GM12878 (cell line): ENCODE results near the gene SRBD1. TPM values are rescaled to one million over a fixed set of nuclear protein-coding genes. Genes with fewer than 3 reads are reported as not detected.

Experiments used
- ATAC-seq: fragments of 200-7000 bp; cut with Tn5 transposase; 3 replicates; pipeline ENCODE4 v1.9.1; 2020; ENCODE audit warnings: mild to moderate bottlenecking, moderate library complexity
- BruUV-seq: library from RNA; stranded (reverse); fragments of 400-500 nt; replicated peaks from 2 replicates; lab custom pipeline; 2021; lab: Mats Ljungman, UMichigan
- CTCF ChIA-PET: fragments of 300-600 bp; sonication (Branson Sonifier 250); formaldehyde crosslinking; extraction: SDS; loops from one replicate; lab custom pipeline; 2021; ENCODE audit warnings: inconsistent platforms; lab: Yijun Ruan, JAX
- POLR2A ChIA-PET: fragments of 350-600 bp; formaldehyde crosslinking; extraction: SDS; loops from one replicate; lab custom pipeline; 2021; ENCODE audit warnings: inconsistent platforms; lab: Charles Lee
- RAD21 ChIA-PET: fragments of 300-600 bp; sonication (Branson Sonifier 250); formaldehyde crosslinking; loops from one replicate; lab custom pipeline; 2023; ENCODE audit warnings: antibody characterized with exemption; ENCODE audit not compliant: unreplicated experiment; lab: Charles Lee
- SMC1A ChIA-PET: fragments of 300-600 bp; sonication (Branson Sonifier 250); formaldehyde crosslinking; loops from one replicate; lab custom pipeline; 2023; ENCODE audit not compliant: unreplicated experiment, uncharacterized antibody; lab: Charles Lee
- DNase-seq: peaks from one replicate; pipeline ENCODE4 v3.0.0-alpha.2; 2011; ENCODE audit warnings: low read depth, low spot score
- FAIRE-seq: peaks from 3 replicates; lab custom pipeline; 2011; peaks lifted over from hg19 to GRCh38; lab: Jason Lieb, UNC
- H2AFZ ChIP-seq: 2 replicates; pipeline ENCODE4 v1.6.0; 2011; ENCODE audit warnings: low read depth, low read length, control low read depth; ENCODE audit not compliant: control insufficient read depth
- H3K27ac ChIP-seq: 2 replicates; pipeline ENCODE4 v1.5.1; 2011; ENCODE audit warnings: control low read depth; ENCODE audit not compliant: control insufficient read depth, insufficient read depth
- H3K27me3 ChIP-seq, 2 experiments: replicated peaks in 1 of 2; 2 replicates each; pipeline versions ENCODE4 v1.6.0 to v1.6.1; 2011; ENCODE audit warnings: low read length in 1 of 2; ENCODE audit not compliant: control insufficient read depth in 2 of 2, insufficient read depth in 2 of 2
- H3K36me3 ChIP-seq, 2 experiments: 2 replicates each; pipeline ENCODE4 v1.5.1; 2011; ENCODE audit warnings: low read length in 1 of 2; ENCODE audit not compliant: control insufficient read depth in 2 of 2, insufficient read depth in 2 of 2
- H3K4me1 ChIP-seq: 2 replicates; pipeline ENCODE4 v1.6.1; 2011; ENCODE audit warnings: mild to moderate bottlenecking, low read length, moderate library complexity, mixed read lengths; ENCODE audit not compliant: control insufficient read depth, insufficient read depth
- H3K4me2 ChIP-seq: 2 replicates; pipeline ENCODE4 v1.6.0; 2011; ENCODE audit warnings: control low read depth; ENCODE audit not compliant: control insufficient read depth, insufficient read depth
- H3K4me3 ChIP-seq: fragments of 200-600 bp; sonication (generic); 2 replicates; pipeline ENCODE4 v1.5.1; 2016
- H3K79me2 ChIP-seq: 2 replicates; pipeline ENCODE4 v1.6.0; 2011; ENCODE audit warnings: low read length; ENCODE audit not compliant: control insufficient read depth, insufficient read depth
- H3K9ac ChIP-seq: 2 replicates; pipeline ENCODE4 v1.8.0; 2011; ENCODE audit warnings: low read length, control low read depth, mixed read lengths; ENCODE audit not compliant: control insufficient read depth, insufficient read depth
- H3K9me3 ChIP-seq: replicated peaks from 3 replicates; pipeline ENCODE4 v1.5.1; 2011; ENCODE audit warnings: mild to moderate bottlenecking, low read length; ENCODE audit not compliant: control insufficient read depth, insufficient read depth
- H4K20me1 ChIP-seq: 2 replicates; pipeline ENCODE4 v1.6.0; 2011; ENCODE audit not compliant: control insufficient read depth, insufficient read depth
- BCL11A ChIP-seq: IDR thresholded peaks from 2 replicates; pipeline ENCODE4 v1.6.1; 2011; ENCODE audit warnings: low read depth, low read length
- CBFB ChIP-seq: IDR thresholded peaks from 2 replicates; pipeline ENCODE4 v1.6.1; 2016; ENCODE audit warnings: antibody characterized with exemption, low read depth
- CREM ChIP-seq: IDR thresholded peaks from 2 replicates; pipeline ENCODE4 v1.6.1; 2014; ENCODE audit warnings: antibody characterized with exemption, low read depth
- E4F1 ChIP-seq: fragments of 450-650 bp; IDR thresholded peaks from 2 replicates; pipeline ENCODE4 v1.6.1; 2018; ENCODE audit warnings: borderline replicate concordance, mild to moderate bottlenecking; ENCODE audit not compliant: partially characterized antibody
- HCFC1 ChIP-seq: fragments of 150-350 bp; IDR thresholded peaks from 2 replicates; pipeline ENCODE4 v1.6.1; 2014; ENCODE audit warnings: low read length
- JUNB ChIP-seq: IDR thresholded peaks from 2 replicates; pipeline ENCODE4 v1.6.1; 2016; ENCODE audit warnings: antibody characterized with exemption, mild to moderate bottlenecking
- LARP7 ChIP-seq: fragments of 450-650 bp; IDR thresholded peaks from 2 replicates; pipeline ENCODE4 v1.6.1; 2017; ENCODE audit warnings: mild to moderate bottlenecking
- MYB ChIP-seq: fragments of 150-350 bp; IDR thresholded peaks from 2 replicates; pipeline ENCODE4 v1.6.1; 2014; ENCODE audit warnings: mild to moderate bottlenecking, low read depth, low read length, borderline replicate concordance
- NR2F1 ChIP-seq: fragments of 450-650 bp; conservative IDR thresholded peaks from 2 replicates; pipeline ENCODE4 v1.6.1; 2017; ENCODE audit warnings: mild to moderate bottlenecking
- POU2F2 ChIP-seq: IDR thresholded peaks from 3 replicates; pipeline ENCODE4 v1.6.1; 2011; ENCODE audit warnings: low read depth, mild to moderate bottlenecking, low read length, borderline replicate concordance
- RB1 ChIP-seq: fragments of 450-650 bp; formaldehyde crosslinking; IDR thresholded peaks from 2 replicates; pipeline ENCODE4 v1.6.1; 2017; ENCODE audit warnings: mild to moderate bottlenecking, borderline replicate concordance
- SIX5 ChIP-seq: IDR thresholded peaks from 2 replicates; pipeline ENCODE4 v1.6.1; 2011; ENCODE audit warnings: mild to moderate bottlenecking, low read depth, low read length, moderate library complexity; ENCODE audit not compliant: severe bottlenecking
- SRF ChIP-seq, 2 experiments: IDR thresholded peaks; 2 replicates each; pipeline ENCODE4 v1.6.1; 2011; ENCODE audit warnings: low read depth in 2 of 2, low read length in 2 of 2, mild to moderate bottlenecking in 1 of 2, moderate library complexity in 1 of 2
- TCF12 ChIP-seq: IDR thresholded peaks from 2 replicates; pipeline ENCODE4 v1.6.1; 2011; ENCODE audit warnings: low read depth, mild to moderate bottlenecking, low read length
- WGBS: methylation state at CpG from one replicate; pipeline ENCODE4 v1.1.6; 2016; ENCODE audit warnings: low lambda C conversion rate; ENCODE audit not compliant: insufficient replicate concordance, insufficient coverage; ENCODE audit errors: missing lambda C conversion rate; 5-methylcytosine and 5-hydroxymethylcytosine counted together
- in situ Hi-C: fragments of 300-500 bp; cut with MboI; formaldehyde crosslinking; loops from 9 replicates; pipeline ENCODE4 v1.14.3; 2018; ENCODE audit warnings: mixed read lengths
- intact Hi-C: fragments of 100-400 bp; cut with micrococcal nuclease; formaldehyde crosslinking; loops from one replicate; pipeline ENCODE4 v1.14.2; 2022; ENCODE audit not compliant: unreplicated experiment
- polyA plus RNA-seq, 11 experiments: library from polyadenylated mRNA; depleted of rRNA in 4 of 11; unstranded in 6 of 11; stranded (reverse) in 5 of 11; fragments of >200 nt; fragmentation: Nextera tagmentation in 4 of 11; fragmentation: Illumina TruSeq in 1 of 11; extraction: Ambion mirVana in 4 of 11; extraction: Trizol in 1 of 11; gene quantifications; 1 replicate in 1 of 11; 2 replicates in 10 of 11; pipeline versions ENCODE4 v1.2.1 to v1.2.3, GENCODE V29; 2011 to 2016; ENCODE audit warnings: inconsistent platforms in 2 of 11, missing spikeins in 2 of 11, low read depth in 1 of 11
- total RNA-seq, 4 experiments: library from RNA; depleted of rRNA in 3 of 4; stranded (reverse); fragments of >200 nt in 3 of 4; fragmentation: Illumina TruSeq in 1 of 4; extraction: Trizol in 1 of 4; gene quantifications; 2 replicates each; pipeline versions ENCODE4 v1.2.1 to v1.2.3, GENCODE V29; 2013 to 2021
- TF ChIP-seq, protein P1 (sequence below): fragments of 450-650 bp; conservative IDR thresholded peaks from 2 replicates; pipeline ENCODE4 v1.6.1; 2017; ENCODE audit warnings: mild to moderate bottlenecking, moderate library complexity

SRBD1 gene
- total and polyA plus RNA-seq, 10 of the 15 experiments (the other 5 are each of a cell fraction or from before 2014, with no cell fraction given): 9.7 to 33.1 (median 20.1) TPM

DNA sequence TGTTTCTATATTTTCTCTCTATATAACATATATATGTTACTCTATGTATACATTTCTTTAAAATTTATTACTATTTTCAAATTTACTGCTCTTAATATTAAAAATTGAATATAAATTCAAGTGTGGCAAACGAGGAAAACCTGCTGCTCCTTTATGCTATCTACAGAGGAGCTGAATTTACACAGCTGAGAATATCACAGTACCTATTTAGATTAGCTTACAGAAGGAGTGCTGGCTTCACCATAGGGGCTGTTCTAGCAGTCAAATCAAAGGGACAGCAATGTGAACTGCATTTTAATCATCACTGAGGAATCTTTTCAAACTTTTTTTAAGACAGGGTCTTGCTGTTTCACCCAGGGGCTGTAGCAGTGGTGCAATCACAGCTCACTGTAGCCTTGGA lies 213.8 kb downstream of the SRBD1 start:
- SMC1A ChIA-PET: interaction anchor here (1.0 kb wide), 1 partner anchor 17 kb away, joined by 3 read pairs; no protein-coding TSS in a partner anchor
- FAIRE-seq (no peak), ATAC-seq (no peak), DNase-seq (no peak)
- H3K9me3 ChIP-seq: no peaks in the 10 kb centered on the region
- in situ Hi-C loops: no loop called here
- H4K20me1 ChIP-seq: no peaks in the 10 kb centered on the region
- RAD21 ChIA-PET: interaction anchor here (0.9 kb wide), 2 partner anchors 17 to 97 kb away, joined by 3 read pairs; no protein-coding TSS in a partner anchor
- intact Hi-C loops: no loop called here
- H3K4me3 ChIP-seq: no peak overlapping the region
- CTCF ChIA-PET: interaction anchor here (0.7 to 1.2 kb wide), 2 partner anchors 13 to 96 kb away, joined by 3 read pairs; no protein-coding TSS in a partner anchor
- H3K27me3 ChIP-seq: no peaks in the 10 kb centered on the region
- no peaks in the 10 kb centered on the region for H3K4me1 ChIP-seq
- no peak for TF ChIP-seq E4F1
- TF ChIP-seq RB1: no peak
- TF ChIP-seq BCL11A: no peak
- TF ChIP-seq HCFC1: no peak
- no peak for TF ChIP-seq JUNB
- no peak for TF ChIP-seq MYB
- TF ChIP-seq CBFB: no peak
- no peak for TF ChIP-seq SRF (IDR thresholded peaks at IDR 0.05; ENCODE audit: low read depth in 2 of 2, low read length in 2 of 2)
- no peak for TF ChIP-seq LARP7
- TF ChIP-seq SIX5: no peak
- TF ChIP-seq TCF12: no peak
- TF ChIP-seq, protein P1, sequence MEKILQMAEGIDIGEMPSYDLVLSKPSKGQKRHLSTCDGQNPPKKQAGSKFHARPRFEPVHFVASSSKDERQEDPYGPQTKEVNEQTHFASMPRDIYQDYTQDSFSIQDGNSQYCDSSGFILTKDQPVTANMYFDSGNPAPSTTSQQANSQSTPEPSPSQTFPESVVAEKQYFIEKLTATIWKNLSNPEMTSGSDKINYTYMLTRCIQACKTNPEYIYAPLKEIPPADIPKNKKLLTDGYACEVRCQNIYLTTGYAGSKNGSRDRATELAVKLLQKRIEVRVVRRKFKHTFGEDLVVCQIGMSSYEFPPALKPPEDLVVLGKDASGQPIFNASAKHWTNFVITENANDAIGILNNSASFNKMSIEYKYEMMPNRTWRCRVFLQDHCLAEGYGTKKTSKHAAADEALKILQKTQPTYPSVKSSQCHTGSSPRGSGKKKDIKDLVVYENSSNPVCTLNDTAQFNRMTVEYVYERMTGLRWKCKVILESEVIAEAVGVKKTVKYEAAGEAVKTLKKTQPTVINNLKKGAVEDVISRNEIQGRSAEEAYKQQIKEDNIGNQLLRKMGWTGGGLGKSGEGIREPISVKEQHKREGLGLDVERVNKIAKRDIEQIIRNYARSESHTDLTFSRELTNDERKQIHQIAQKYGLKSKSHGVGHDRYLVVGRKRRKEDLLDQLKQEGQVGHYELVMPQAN: no peak
- no peak for TF ChIP-seq CREM
- no peak for TF ChIP-seq NR2F1
- no peak for TF ChIP-seq POU2F2
- peaks cover 0 to 1% of the 10 kb centered on the region in 2 experiments; a peak in 1 of 4 replicates for H3K36me3 ChIP-seq
- H3K4me2 ChIP-seq: no peak overlapping the region
- WGBS: 6% methylated on average over 1 of the region's 1 CpG
- H3K27ac ChIP-seq: no peak overlapping the region
- H2AFZ ChIP-seq: no peak overlapping the region
- H3K79me2 ChIP-seq: no peaks in the 10 kb centered on the region
- POLR2A ChIA-PET: no interaction called here
- H3K9ac ChIP-seq: no peak overlapping the region
- no TSS peak for BruUV-seq
